GM21423 (cell line): ENCODE data around the gene NELFB.

Experiments
- ATAC-seq: cut with Tn5 transposase; IDR thresholded peaks from one replicate; pipeline ENCODE4 v1.9.1; 2021; ENCODE audit warnings: mild to moderate bottlenecking, moderate library complexity; ENCODE audit not compliant: unreplicated experiment

The NELFB gene

GRCh38 chr9:137311986-137312851, 57.1 kb downstream of the NELFB start:
- ATAC-seq = no peak

- no peak for ATAC-seq
These were observed 57.8 kb downstream of the NELFB start for GRCh38 chr9:137312852-137313325.

GRCh38 chr9:137313326-137313936, 58.3 kb downstream of the NELFB start:
- ATAC-seq = no peak

GRCh38 chr9:137313956-137314560, 58.9 kb downstream of the NELFB start:
- no peak for ATAC-seq

- ATAC-seq = no peak
These were observed 59.7 kb downstream of the NELFB start for GRCh38 chr9:137314561-137315560.

- ATAC-seq = no peak
These were observed 60.5 kb downstream of the NELFB start for GRCh38 chr9:137315581-137316011.

GRCh38 chr9:137316012-137316981, 61.2 kb downstream of the NELFB start:
- no peak for ATAC-seq

GRCh38 chr9:137317021-137317717, 62.0 kb downstream of the NELFB start:
- ATAC-seq = no peak

- ATAC-seq = no peak
These were observed 62.8 kb downstream of the NELFB start for GRCh38 chr9:137317718-137318511.

- ATAC-seq = no peak
These were observed 63.5 kb downstream of the NELFB start for GRCh38 chr9:137318602-137319001.

GRCh38 chr9:137319011-137319738, 64.0 kb downstream of the NELFB start:
- ATAC-seq = no peak

- ATAC-seq = no peak
These were observed 64.8 kb downstream of the NELFB start for GRCh38 chr9:137319739-137320551.

GRCh38 chr9:137320555-137321384, 65.6 kb downstream of the NELFB start:
- ATAC-seq = no peak

- no peak for ATAC-seq
These were observed 66.7 kb downstream of the NELFB start for GRCh38 chr9:137321726-137322361.
